ENCODE data around the gene SRSF10.
A peak's percentile ranks its signal among the peaks of the same experiment; 100 is the strongest.
"Not testable (repeated sequence)": the region's sequence is repeated elsewhere in the genome, so short reads cannot be mapped to it uniquely, and the experiment has no call there.

Gene SRSF10

DNA sequence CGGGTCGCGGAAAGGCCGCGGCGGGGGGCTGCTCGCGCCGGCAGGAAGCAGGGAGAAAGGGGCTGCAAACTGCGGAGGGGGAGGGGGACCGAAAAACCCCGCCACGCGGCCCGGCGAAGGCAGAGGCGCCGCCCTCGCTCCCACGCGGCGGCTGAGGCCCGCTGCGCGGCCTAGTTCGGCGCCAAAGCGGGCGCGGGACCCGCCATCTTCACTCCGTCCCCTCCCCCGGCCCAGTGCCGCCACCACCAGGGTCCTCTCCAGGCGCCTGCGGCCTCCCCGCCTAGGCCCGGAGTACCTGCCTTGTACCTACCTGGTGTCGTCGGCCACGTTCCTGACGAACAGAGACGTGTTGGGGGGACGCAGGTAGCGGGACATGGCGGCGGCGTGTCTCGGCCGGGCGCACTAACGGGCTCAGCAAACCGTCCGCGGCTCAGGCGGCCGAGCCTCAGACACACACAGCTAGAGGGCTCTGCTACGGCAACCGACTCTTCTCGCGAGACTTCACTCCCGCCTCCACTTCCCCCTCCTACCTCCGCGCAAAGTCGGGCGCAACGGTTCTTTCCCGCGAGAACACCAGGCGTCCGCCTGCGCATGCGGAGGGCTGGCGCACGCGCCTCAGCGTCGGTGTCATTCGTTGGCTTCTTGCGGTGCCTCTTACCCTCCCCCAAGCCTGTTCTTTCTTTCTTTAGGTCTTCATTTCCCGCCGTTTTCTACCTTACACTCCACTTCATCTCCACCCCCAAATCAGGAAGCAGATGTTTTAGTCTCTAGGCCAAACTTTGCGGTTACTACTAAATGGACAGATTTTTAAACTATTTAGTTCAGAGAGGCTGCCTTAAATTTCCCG lies at the start of gene SRSF10:
Gene SRSF10, minus strand, starts transcription at position 447 of the 847 bp plus-strand sequence. Its CDS starts 72 bp downstream, at position 375.
- peak; percentile 99 for DNase-seq

DNA sequence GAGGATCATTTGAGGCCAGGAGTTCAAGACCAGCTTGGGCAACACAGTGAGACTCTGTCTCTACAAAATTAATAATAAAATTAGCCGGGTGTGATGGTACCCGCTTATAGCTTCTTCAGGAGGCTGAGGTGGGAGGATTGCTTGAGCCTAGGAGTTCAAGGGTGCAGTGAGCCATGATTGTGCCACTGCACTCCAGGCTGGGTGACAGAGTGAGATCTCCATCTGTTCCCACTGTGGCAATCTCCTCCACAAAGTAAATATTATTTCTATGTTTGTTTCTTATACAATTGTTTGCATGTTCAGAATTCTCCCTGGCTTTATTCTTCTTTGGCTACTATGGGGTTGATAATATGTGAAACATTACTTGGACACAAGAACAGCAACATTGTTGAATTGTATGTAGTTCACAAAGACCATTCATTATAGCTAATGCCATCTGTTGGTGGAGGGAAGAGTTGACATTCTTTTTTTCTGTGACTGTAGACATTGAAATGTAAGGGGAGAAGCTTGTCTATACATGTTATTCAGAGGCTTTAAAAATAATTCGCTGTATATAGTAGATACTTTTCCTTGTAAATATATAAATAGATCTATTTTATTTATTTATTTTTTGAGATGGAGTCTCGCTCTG lies 47.8 kb upstream of the SRSF10 start:
- no peak for DNase-seq

DNA sequence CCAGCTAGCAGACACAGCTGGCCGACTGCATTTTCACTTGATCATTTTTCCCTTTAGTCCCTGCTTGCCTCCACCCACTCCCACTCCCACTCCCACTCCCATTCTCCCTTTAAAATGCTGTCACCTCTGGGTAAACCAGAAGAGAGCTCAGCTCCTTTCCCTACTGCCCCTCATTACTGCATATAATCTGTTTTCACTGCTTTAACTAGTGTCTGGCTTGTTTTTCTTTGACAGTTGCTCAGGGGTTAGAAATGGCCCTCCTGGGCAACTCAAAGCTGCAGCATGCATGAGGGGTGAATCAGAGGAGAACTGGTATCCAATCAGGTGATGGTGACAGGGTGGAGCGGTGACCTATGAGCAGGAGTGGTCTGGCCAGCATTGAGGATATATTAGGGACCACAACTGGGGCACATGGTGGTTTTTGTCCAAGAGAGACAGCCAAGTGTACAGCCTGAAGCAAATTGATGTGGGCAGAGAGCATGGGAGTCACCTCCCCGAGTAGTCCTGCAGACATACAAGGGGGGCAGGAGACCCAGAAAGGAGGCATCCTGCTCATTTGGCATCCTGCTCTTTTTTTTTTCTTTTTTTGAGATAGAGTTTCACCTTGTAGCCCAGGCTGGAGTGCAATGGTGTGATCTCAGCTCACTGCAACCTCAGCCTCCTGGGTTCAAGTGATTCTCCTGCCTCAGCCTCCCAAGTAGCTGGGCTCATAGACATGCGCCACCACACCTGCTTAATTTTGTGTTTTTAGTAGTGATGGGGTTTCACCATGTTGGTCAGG lies 42.6 kb upstream of the SRSF10 start:
- no peak for DNase-seq

DNA sequence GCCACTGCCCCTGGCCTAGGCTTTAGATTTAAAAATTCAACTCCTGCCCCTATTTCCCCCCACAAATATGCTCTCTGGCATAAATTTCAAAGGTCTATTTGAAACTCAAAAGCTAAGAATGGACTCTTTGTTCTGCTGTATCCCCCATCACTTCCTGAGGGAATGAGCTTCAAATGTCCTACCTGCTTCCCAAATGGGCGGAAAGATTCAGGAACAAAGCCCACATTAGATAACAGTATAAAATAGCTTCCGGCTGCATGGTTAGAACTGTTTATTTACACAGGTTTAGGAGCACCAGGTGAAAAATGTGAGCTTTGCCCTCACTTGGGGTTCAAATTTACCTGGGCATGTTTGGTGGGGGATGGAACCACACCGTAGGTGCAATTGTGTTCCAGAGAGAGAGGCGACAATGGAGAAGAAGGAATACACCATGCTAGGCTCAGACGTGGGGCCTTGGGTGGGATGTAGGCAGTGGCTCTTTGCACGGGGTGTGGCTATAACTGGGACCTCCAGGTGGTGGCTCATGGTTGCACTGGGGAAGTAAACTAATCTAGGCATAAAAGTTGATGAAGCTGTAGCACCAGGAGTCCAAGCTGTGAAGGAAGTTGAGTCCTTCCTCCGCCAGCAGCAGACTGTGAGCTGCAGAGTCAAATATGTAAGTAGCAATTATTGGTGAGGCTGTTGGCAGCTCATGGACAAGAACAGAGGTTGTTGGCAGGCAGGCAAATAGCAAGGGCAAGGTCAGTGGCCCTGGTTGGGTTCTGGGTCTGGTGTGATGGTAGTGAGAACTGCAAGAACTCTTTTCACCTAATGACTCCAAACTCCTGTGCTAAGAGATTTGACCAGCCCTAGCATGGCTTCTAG lies 41.5 kb upstream of the SRSF10 start:
- no peak for DNase-seq

DNA sequence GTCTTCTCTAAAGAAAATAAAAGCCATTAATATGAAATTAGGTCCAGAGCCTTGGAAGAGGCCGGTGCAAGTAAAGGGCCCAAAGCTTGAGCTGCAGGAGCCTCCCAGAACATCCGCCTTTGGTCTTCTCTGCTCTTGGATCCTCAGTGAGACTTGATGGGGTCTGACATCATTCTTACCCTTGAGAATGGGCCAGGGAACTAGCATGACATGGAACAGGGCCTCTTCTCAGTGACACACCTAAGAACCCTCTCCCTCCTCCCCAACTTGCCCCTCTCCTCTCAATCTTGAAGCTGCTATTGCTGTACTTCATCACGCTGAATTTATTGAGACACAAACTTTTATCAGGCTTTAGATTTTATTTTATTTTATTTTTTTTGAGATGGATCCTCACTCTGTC lies 40.3 kb upstream of the SRSF10 start:
- no peak for DNase-seq

DNA sequence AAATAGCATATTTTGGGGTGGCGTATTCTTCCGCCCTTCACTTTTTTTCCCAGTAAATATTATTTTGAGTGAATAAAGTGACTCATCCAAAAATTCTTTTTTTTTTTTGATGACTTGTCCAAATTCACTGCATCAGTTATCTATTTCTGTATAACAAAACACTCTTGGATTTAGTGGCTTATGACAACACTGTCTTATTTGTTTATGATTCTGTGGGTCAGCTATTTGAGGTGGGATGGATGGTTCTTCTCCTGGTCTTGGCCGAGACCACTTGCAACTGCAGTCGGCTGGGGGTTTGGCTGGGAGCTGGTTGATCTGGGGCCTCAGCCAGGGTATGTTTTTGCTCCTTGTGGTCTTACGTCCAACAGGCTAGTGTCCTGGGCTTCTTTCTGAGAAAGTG lies 39.9 kb upstream of the SRSF10 start:
- DNase-seq: no peak

DNA sequence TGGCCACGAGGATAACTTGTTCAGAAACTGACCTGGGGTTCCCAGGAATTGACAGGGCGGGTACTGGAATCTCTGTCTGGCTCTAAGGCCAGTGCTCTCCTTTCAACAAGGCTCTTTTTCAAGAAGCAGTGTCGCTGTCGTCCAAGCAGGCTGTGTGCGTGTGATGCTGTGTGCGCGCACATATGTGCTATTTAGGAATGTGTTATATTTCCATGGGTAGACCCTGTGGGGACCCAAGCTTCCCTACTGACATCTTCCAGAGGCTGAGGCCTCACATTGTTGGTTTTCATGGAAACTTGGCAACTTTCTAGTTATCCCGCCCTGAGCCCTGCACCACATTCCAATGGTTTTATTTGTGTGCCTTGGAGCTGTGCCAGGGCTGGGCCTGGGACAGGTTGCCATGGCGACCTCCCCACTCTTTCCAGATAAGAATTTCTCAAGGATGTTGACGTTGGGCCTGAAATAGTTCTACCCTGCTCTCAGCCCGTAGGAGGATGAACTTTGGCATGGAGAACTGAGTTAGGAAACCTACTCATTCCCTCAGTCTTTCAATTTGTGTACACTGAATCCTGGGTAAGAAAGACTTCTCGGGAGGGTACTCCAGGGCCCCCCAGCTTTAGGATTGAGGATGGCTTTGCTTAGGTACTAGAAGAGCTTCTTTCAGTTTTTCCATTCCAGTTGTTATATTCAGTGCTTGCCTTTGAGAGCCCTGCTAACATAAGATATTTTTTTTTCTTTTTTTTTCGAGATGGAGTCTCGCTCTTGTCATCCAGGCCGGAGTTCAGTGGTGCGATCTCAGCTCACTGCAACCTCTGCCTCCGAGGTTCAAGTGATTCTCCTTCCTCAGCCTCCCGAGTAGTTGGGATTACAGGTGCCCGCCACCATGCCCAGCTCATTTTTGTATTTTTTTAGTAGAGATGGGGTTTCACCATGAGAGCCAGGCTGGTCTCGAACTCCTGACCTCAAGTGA lies 38.8 kb upstream of the SRSF10 start:
- peak; percentile 4 for DNase-seq

DNA sequence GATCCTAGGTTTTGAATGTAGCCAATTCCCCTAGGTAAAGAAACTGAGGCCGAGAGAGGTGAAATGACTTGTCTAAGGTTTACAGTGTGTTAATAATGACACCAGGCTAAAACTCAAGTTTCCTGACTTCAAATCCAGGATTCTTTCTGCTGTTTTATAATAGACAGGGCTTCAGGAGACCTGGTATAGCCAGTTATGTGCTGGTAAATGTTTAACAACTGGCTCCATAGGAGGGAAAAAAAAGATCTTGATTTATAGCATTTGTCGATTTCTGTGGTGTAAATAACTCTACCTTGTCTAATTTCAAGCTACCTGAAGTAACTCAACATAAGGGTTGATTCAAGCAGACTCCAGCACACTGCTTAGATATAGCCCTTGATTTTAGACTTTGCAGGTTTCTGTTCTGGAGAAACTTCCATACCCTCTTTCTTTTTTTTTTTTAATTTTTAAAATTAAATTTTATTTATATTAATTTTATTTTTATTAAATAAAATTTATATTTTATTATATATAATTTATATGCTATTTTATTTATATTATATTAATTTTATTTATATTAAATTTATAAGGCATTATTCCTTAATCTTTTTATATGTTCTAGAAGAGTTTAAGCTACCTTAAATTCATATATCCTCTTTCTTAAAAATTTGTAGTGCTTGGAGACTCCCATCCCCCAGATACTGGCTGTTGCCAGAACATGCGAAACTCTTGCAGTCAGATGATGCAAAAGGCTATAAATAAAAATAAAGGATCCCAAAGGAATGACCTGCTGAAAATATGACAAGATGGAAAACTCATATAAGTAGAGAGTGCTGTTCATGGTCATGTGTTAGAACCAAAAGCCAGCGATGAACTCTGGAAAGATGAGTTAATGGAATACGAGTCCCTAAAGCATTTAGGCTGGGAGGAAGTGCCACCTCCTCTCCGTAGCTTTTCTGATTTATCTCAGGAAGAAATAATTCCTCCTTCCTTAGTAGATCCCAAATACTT lies 35.4 kb upstream of the SRSF10 start:
- DNase-seq: no peak

DNA sequence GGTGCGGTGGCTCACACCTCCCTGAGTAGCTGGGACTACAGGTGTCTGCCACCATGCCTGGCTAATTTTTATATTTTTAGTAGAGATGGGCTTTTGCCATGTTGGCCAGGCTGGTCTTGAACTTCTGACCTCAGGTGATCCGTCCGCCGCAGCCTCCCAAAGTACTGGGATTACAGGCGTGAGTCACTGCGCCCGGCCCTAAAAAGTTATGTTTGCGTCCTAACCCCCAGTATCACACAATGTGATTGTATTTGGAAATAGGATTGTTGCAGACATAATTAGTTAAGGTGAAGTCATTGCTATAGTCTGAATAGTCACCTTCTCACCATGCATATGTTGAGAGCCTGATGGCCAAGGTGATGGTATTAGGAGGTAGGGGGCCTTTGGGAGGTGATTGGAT lies 32.8 kb upstream of the SRSF10 start:
- not testable (repeated sequence) for DNase-seq

DNA sequence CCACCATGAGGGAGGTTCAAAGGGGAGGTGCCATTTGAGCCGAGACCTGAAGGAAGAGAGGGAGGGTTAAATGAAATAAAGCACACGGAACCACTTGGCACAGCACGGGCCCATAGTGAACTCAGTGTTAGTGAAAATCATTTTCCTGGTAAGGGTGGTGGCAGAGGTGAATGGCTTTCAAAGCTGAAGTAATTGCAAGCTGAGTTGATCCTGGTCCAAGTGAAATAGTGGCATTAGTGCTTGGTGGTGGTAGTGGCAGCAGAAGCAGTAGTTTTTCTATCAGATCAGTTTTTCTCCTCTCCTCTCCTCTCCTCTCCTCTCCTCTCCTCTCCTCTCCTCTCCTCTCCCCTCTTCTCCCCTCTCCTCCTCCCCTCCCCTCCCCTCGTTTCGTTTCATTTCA lies 30.5 kb upstream of the SRSF10 start:
- DNase-seq: no peak

DNA sequence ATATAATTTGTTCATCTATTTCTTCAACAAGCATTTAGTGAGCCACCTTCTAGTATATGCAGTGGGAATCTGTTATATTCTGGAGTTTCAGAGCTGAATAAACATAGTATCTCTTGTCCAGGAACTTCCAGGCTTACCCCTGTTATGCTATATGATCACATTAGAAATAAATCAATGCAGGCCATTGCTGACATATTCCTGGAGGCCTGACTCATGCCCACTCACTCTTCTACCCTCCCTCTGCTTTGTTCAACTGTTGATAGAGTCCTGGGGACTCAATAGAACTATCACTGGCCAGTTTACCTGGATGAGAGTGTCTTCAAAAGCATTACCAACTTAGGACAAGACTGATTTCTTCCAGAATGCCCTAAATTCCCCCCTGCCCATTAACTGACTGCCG lies 29.3 kb upstream of the SRSF10 start:
- no peak for DNase-seq

DNA sequence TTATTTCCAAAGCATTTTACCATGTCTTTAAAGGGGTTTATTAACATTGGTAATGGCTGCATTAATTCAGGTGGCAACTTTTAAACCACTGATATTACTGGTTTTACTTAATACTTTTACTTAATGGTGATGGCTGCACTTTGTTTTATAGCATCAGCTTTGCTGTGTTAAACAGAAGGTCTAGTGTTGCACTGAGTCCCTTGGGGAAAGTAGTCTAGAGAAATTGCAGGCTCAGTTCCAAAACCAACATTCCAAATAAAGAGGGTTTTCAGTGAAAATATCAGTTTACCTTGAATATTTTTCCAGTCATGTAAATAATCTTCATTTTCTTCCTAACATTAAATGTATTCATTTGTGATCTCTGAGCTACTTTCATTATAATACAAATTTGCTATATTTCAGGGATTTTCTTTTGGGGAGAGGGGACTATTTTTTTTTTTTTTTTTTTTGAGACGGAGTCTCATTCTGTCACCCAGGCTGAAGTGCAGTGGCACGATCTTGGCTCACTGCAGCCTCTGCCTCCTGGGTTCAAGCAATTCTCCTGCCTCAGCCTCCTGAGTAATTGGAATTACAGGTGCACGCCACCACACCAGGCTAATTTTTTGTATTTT lies 28.6 kb upstream of the SRSF10 start:
- not testable (repeated sequence) for DNase-seq

DNA sequence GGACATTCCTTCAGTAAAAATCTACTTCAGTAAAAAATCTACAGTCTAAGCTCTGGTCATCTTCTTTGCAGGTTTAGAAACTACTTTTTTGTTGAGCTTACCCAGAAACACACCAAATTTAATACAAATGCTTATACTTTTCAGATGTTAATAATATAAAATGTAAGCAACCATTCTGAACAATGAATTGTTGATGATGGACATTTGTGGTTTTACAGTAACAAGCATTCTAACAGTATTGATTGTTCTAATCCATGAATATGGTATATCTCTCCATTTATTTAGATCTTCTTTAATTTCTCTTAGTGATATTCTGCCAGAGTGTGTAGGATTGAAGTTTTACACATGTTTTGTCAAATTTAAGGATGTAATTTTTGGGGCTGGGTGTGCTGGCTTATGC lies 27.0 kb upstream of the SRSF10 start:
- no peak for DNase-seq

DNA sequence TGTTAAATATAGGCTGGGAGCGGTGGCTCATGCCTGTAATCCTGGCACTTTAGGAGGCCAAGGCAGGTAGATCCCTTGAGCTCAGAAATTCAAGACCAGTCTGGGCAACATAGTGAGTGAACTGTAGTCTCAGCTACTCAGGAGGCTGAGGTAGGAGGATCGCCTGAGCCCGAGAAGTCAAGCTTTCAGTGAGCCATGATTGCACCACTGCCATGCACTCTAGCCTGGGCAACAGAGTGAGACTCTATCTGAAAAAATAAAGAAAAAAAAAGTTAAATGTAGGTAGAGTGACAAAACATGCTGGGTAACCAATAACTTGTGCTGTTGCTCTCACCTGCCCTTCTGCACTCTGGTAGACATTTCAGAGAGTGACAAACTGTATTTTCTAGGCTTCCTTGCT lies 25.0 kb upstream of the SRSF10 start:
- no peak for DNase-seq

DNA sequence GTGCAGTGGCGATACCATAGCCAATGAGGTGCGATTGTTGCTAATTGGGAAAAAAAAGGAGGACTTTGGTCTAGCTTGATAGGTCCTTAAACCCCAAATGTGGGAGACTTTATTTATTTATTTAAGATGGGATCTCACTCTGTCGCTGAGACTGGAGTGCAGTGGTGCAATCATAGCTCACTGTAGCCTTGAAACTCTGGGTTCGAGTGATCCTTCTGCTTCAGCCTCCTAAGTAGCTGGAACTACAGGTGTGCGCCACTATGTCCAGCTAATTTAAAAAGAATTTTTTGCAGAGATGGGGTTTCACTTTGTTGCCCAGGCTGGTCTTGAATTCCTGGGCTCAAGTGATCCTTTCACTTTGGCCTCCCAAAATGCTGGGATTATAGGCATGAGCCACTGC lies 24.0 kb upstream of the SRSF10 start:
- DNase-seq: no peak

DNA sequence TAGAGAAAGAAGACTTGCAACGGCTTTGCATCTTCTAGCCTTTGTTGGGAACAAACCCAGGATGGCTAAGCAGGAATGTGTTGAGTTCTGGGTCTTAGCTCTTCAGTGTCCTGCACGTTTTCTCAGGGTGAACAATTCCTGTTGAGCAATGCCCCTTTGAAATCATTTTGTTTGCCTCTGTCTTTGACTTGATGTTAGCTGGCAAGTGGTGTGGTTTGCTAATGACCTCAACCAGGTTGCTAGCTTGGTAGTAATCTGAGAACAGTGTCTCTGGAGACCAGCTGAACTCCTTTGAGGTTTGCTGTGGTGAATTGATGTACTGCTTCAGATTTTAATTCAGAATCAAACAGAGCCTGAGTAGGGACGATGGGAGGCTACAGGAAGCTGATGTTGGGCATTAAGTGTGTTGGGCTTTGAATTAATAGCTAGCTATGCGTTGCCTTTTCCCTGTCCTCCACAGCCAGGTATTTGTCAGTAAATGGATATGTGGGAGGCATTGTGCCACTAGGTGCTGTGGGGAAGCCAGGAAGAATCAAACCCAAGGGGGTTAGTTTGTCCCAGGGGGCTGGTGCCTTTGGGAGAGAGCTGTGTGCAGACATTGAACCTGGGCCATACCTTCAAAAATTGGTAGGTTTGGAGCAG lies 23.3 kb upstream of the SRSF10 start:
- DNase-seq: no peak

DNA sequence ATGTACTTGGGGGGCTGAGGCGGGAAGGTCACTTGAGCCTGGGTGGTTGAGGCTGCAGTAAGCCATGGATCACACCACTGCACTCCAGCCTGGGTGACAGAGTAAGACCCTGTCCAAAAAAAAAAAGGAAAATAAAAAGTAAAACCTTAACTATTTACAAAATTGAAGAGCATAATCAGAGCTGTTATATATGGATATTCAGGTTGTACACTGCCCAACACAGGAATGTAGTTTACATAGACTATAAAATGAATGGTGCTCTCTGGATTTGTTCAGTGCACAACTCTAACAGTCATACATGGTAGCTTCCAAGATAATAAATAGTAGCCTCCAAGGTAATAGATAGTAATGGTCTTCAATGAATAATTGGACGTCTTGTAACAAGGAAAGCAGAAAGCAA lies 22.6 kb upstream of the SRSF10 start:
- DNase-seq: no peak

DNA sequence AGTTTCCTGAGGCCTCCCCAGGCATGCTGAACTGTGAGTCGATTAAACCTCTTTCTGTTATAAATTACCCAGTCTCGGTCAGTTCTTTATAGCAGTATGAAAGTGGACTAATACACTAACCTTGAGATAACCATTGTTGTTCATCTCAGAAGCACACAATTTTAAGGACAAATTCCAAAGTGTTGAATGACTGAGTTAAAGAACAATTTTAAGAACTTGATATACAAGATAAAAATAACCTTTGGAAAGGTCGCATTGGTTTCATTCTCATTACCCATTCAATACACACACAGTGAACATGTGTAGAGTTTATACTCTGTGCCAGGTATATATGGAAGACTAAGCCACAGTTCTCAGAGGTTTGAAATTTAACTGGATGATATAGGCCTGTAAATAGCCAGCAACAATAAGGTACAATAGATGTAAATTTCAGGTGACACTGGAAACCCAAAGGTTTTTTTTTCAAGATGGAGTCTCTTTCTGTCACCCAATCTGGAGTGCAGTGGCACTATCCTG lies 19.1 kb upstream of the SRSF10 start:
- DNase-seq: no peak

DNA sequence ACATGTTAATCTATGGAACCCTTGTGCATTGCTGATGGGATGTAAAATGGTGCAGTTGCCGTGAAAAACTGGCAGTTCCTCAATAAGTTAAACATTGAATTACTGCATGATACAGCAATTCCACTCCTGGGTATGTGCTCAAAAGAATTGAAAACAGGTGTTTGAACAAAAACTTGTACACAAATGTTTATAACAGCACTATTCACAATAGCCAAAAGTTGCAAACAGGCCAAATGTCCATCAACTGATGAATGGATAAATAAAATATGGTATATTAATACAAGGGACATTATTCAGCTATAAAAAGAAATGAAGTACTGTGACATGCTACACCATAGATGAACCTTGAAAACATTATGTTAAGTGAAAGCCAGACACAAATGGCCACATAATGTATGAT lies 17.7 kb upstream of the SRSF10 start:
- no peak for DNase-seq

Measured in NCI-H1105 (cell line).